Fibroblast of lung (primary cell): ENCODE data around the gene TCERG1L. TPM values are rescaled to one million over a fixed set of nuclear protein-coding genes. Genes with fewer than 3 reads are reported as not detected.

Source experiments
- DNase-seq, 2 donors: peaks; one replicate each; pipeline versions ENCODE4 v3.0.0 to v3.0.0-alpha.2; 2010; ENCODE audit warnings: low read depth in 2 of 2
- H2AFZ ChIP-seq: 2 replicates; pipeline ENCODE4 v1.5.1; 2012; ENCODE audit warnings: low read length, control low read depth, inconsistent platforms
- H3K27ac ChIP-seq: 2 replicates; pipeline ENCODE4 v1.5.1; 2011; ENCODE audit warnings: low read length, control low read depth; ENCODE audit not compliant: insufficient read depth
- H3K27me3 ChIP-seq: 2 replicates; pipeline ENCODE4 v1.5.1; 2011; ENCODE audit warnings: mild to moderate bottlenecking, low read length; ENCODE audit not compliant: control insufficient read depth, insufficient read depth
- H3K36me3 ChIP-seq: 2 replicates; pipeline ENCODE4 v1.5.1; 2011; ENCODE audit warnings: low read length; ENCODE audit not compliant: control insufficient read depth, insufficient read depth
- H3K4me1 ChIP-seq: 2 replicates; pipeline ENCODE4 v1.5.1; 2011; ENCODE audit warnings: low read length; ENCODE audit not compliant: control insufficient read depth, insufficient read depth; ENCODE audit errors: extremely low read depth
- H3K4me2 ChIP-seq: 2 replicates; pipeline ENCODE4 v1.5.1; 2011; ENCODE audit warnings: low read length, control low read depth; ENCODE audit not compliant: insufficient read depth; ENCODE audit errors: extremely low read depth
- H3K4me3 ChIP-seq, 4 experiments: fragments of 200-600 bp in 1 of 4; sonication (generic) in 1 of 4; replicated peaks in 1 of 4; 2 replicates each; pipeline ENCODE4 v1.5.1; 2011 to 2016; ENCODE audit warnings: low read length in 4 of 4, low read depth in 3 of 4, mild to moderate bottlenecking in 3 of 4, control low read depth in 2 of 4, inconsistent platforms in 1 of 4, mixed read lengths in 1 of 4; ENCODE audit not compliant: insufficient read depth in 1 of 4; ENCODE audit errors: control extremely low read depth in 1 of 4
- H3K79me2 ChIP-seq: 2 replicates; pipeline ENCODE4 v1.5.1; 2012; ENCODE audit warnings: mild to moderate bottlenecking, low read length, inconsistent platforms; ENCODE audit not compliant: control insufficient read depth, insufficient read depth
- H3K9ac ChIP-seq: 2 replicates; pipeline ENCODE4 v1.5.1; 2011; ENCODE audit warnings: mild to moderate bottlenecking, low read length, control low read depth; ENCODE audit not compliant: insufficient read depth
- H3K9me3 ChIP-seq: 2 replicates; pipeline ENCODE4 v1.5.1; 2012; ENCODE audit warnings: low read depth, low read length; ENCODE audit not compliant: control insufficient read depth, insufficient read depth
- H4K20me1 ChIP-seq: 2 replicates; pipeline ENCODE4 v1.5.1; 2011; ENCODE audit warnings: low read length; ENCODE audit not compliant: control insufficient read depth, insufficient read depth; ENCODE audit errors: extremely low read depth
- CTCF ChIP-seq, 2 donors: IDR thresholded peaks in 1 of 2; conservative IDR thresholded peaks in 1 of 2; 1 replicate in 1 of 2; 2 replicates in 1 of 2; pipeline ENCODE4 v1.5.1; 2011 to 2012; ENCODE audit warnings: low read length in 2 of 2, control low read depth in 1 of 2, inconsistent platforms in 1 of 2, low read depth in 1 of 2, mild to moderate bottlenecking in 1 of 2
- EZH2 ChIP-seq: IDR thresholded peaks from 2 replicates; pipeline ENCODE4 v1.5.1; 2012; ENCODE audit warnings: low read length, control low read depth, mild to moderate bottlenecking; ENCODE audit errors: missing control alignments
- polyA plus RNA-seq, 2 donors: library from polyadenylated mRNA; depleted of rRNA in 1 of 2; stranded (reverse) in 1 of 2; unstranded in 1 of 2; fragments of >200 nt; gene quantifications; 2 replicates each; pipeline ENCODE4 v1.2.1, GENCODE V29; 2011 to 2012; ENCODE audit warnings: missing spikeins in 1 of 2
- total RNA-seq: library from RNA; depleted of rRNA; stranded (reverse); fragments of >200 nt; gene quantifications from 2 replicates; pipeline ENCODE4 v1.2.1, GENCODE V29; 2014

Gene TCERG1L
- total and polyA plus RNA-seq, 2 donors (not counting 1 experiment from before 2014, with no cell fraction given): 0.02 TPM; not detected in 1

- no peak overlapping the region for H3K9ac ChIP-seq
- DNase-seq: no peak
- no peaks in the 10 kb centered on the region for H3K4me1 ChIP-seq
- no peaks in the 10 kb centered on the region for H3K27me3 ChIP-seq
- H3K27ac ChIP-seq: no peak overlapping the region
- no peak overlapping the region for H2AFZ ChIP-seq
- H3K4me2 ChIP-seq: no peak overlapping the region
- H4K20me1 ChIP-seq: no peaks in the 10 kb centered on the region
- H3K4me3 ChIP-seq: no peak overlapping the region
- peaks cover 6% of the 10 kb centered on the region for H3K9me3 ChIP-seq
- no peaks in the 10 kb centered on the region for H3K79me2 ChIP-seq
- H3K36me3 ChIP-seq: no peaks in the 10 kb centered on the region
- no peak for TF ChIP-seq CTCF (conservative IDR thresholded peaks at IDR 0.05 in 1 of 2, IDR thresholded peaks at IDR 0.05 in 1 of 2; ENCODE audit: low read depth in 1 of 2, low read length in 2 of 2)
Measured at GRCh38 chr10:131076356-131076755, 235.2 kb downstream of the TCERG1L start.

- Histone ChIP-seq H3K4me1 (no peaks in the 10 kb centered on the region), H3K9me3 (peaks cover 6% of the 10 kb centered on the region), H3K4me3 (no peak overlapping the region), H3K27me3 (no peaks in the 10 kb centered on the region), H3K36me3 (no peaks in the 10 kb centered on the region), H4K20me1 (no peaks in the 10 kb centered on the region), H3K27ac (no peak overlapping the region), H2AFZ (no peak overlapping the region), H3K79me2 (no peaks in the 10 kb centered on the region), H3K9ac (no peak overlapping the region), H3K4me2 (no peak overlapping the region)
- no peak for TF ChIP-seq CTCF (conservative IDR thresholded peaks at IDR 0.05 in 1 of 2, IDR thresholded peaks at IDR 0.05 in 1 of 2; ENCODE audit: low read depth in 1 of 2, low read length in 2 of 2)
- TF ChIP-seq EZH2: no peak
- no peak for DNase-seq
Measured at GRCh38 chr10:131075218-131075770, 236.2 kb downstream of the TCERG1L start.

- no peaks in the 10 kb centered on the region for H4K20me1 ChIP-seq
- H3K36me3 ChIP-seq: no peaks in the 10 kb centered on the region
- H3K27me3 ChIP-seq: no peaks in the 10 kb centered on the region
- H3K27ac ChIP-seq: no peak overlapping the region
- no peak overlapping the region for H2AFZ ChIP-seq
- H3K9me3 ChIP-seq: peaks cover 6% of the 10 kb centered on the region
- no peak overlapping the region for H3K4me3 ChIP-seq
- no peaks in the 10 kb centered on the region for H3K4me1 ChIP-seq
- no peak overlapping the region for H3K9ac ChIP-seq
- TF ChIP-seq CTCF (conservative IDR thresholded peaks at IDR 0.05 in 1 of 2, IDR thresholded peaks at IDR 0.05 in 1 of 2; ENCODE audit: low read depth in 1 of 2, low read length in 2 of 2) (no peak), EZH2 (no peak)
- no peaks in the 10 kb centered on the region for H3K79me2 ChIP-seq
- H3K4me2 ChIP-seq: no peak overlapping the region
- DNase-seq: no peak
Measured at GRCh38 chr10:131074682-131075081, 236.8 kb downstream of the TCERG1L start.
